Loucy (cell line): Measurements from ENCODE around the gene TMEM255A.

Experiments
- EZH2phosphoT487 ChIP-seq: fragments of 200-600 bp; IDR thresholded peaks from 2 replicates; pipeline ENCODE4 v1.6.1; 2018; ENCODE audit warnings: antibody characterized with exemption, mild to moderate bottlenecking, moderate library complexity, borderline replicate concordance
- TF ChIP-seq, protein P1 (sequence below): fragments of 200-600 bp; sonication (generic); conservative IDR thresholded peaks from 2 replicates; pipeline ENCODE4 v1.5.1; 2014; ENCODE audit warnings: mild to moderate bottlenecking, antibody characterized with exemption, low read length

DNA sequence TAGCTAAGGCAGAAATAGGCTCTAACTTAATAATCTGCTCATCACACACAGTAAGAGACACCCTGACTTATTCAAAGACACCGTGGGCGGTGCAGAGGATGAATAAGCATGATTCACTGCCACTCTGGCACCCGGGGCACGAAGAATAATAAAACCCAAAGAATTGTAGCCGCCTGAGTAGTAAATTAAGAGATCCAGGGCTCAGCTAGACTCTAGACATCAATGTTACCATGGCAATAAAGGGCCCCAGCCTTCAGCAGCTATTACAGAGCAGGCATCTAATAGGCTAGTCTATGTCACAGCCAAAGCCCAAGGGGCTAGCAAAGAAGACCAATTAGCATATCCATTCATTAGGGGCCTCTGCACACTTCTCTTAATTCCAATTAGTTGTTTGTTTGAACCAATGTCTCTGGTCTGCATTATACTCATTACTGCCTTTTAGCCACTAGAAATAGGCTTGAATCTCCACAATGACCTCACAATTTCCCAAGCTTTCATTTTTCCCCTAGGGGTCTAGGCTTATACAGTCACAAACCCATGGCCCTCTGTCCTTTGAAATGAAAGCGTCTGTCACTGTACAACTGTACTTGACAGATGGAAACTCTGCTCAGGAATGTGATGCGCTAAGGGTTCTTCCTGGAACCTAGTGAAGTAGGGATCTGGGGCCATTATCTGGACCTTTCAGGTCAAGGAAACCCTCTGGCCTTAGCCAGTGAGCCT lies 47.6 kb upstream of the TMEM255A start:
- TF ChIP-seq, protein P1, sequence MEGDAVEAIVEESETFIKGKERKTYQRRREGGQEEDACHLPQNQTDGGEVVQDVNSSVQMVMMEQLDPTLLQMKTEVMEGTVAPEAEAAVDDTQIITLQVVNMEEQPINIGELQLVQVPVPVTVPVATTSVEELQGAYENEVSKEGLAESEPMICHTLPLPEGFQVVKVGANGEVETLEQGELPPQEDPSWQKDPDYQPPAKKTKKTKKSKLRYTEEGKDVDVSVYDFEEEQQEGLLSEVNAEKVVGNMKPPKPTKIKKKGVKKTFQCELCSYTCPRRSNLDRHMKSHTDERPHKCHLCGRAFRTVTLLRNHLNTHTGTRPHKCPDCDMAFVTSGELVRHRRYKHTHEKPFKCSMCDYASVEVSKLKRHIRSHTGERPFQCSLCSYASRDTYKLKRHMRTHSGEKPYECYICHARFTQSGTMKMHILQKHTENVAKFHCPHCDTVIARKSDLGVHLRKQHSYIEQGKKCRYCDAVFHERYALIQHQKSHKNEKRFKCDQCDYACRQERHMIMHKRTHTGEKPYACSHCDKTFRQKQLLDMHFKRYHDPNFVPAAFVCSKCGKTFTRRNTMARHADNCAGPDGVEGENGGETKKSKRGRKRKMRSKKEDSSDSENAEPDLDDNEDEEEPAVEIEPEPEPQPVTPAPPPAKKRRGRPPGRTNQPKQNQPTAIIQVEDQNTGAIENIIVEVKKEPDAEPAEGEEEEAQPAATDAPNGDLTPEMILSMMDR, result no peak
- TF ChIP-seq EZH2phosphoT487, result no peak
